Ishikawa (cell line): ENCODE measurements around the gene ASTN1.

Source experiments
- CEBPB ChIP-seq: IDR thresholded peaks from 2 replicates; pipeline ENCODE4 v1.6.1; 2012
- CREB1 ChIP-seq: IDR thresholded peaks from 2 replicates; pipeline ENCODE4 v1.6.1; 2012; ENCODE audit warnings: low read depth
- EGR1 ChIP-seq: IDR thresholded peaks from 2 replicates; pipeline ENCODE4 v1.6.1; 2012
- EP300 ChIP-seq: IDR thresholded peaks from 2 replicates; pipeline ENCODE4 v1.6.1; 2012; ENCODE audit warnings: borderline replicate concordance
- RAD21 ChIP-seq: IDR thresholded peaks from 2 replicates; pipeline ENCODE4 v1.6.1; 2012; ENCODE audit warnings: low read depth
- TAF1 ChIP-seq: IDR thresholded peaks from 2 replicates; pipeline ENCODE4 v1.6.1; 2012; ENCODE audit warnings: low read depth, mild to moderate bottlenecking
- ZBTB7A ChIP-seq: IDR thresholded peaks from 2 replicates; pipeline ENCODE4 v1.6.1; 2012; ENCODE audit warnings: low read depth
- TF ChIP-seq, protein P1 (sequence below): IDR thresholded peaks from 2 replicates; pipeline ENCODE4 v1.6.1; 2012; ENCODE audit warnings: low read depth, mild to moderate bottlenecking
- TF ChIP-seq, protein P2 (sequence below): IDR thresholded peaks from 2 replicates; pipeline ENCODE4 v1.6.1; 2012
- TF ChIP-seq, protein P3 (sequence below): IDR thresholded peaks from 2 replicates; pipeline ENCODE4 v1.6.1; 2012

The ASTN1 gene

DNA sequence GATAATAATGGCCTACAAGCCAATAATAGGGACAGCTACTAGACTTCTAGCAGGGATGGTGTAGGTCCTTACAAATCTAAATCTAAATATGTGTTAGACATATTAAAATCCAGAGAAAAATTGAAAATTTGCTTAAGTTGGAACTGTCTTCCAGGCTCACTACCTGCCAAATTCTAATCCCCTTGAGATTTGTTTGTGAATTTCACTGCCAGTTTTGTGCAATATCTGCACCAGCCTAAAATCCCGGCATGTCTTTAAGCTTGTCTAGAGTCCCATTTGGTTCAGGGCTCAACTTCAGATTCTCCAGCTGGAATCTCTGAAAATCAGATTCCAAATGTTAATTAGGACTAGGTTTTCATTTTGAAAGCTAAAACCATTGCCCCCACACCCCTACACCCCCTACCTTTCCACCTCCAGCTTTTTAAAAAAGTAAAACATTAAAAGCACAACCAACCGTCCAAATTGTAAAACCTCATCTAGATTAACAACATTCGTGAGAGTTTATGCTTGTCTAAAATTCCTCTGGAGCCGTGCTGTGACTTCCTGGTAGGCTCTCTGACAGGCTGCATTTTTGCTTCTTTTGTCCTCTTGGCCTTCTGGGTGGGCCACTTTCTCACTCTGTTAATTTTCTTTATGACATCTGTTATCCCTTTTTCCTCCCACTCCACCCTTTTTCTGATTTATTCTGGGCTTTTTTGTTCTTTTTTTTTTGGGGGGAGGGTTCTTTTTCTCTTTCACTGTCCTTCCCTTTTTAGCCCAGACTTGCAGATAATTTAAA lies 352.8 kb downstream of the ASTN1 start:
- TF ChIP-seq, protein P1, sequence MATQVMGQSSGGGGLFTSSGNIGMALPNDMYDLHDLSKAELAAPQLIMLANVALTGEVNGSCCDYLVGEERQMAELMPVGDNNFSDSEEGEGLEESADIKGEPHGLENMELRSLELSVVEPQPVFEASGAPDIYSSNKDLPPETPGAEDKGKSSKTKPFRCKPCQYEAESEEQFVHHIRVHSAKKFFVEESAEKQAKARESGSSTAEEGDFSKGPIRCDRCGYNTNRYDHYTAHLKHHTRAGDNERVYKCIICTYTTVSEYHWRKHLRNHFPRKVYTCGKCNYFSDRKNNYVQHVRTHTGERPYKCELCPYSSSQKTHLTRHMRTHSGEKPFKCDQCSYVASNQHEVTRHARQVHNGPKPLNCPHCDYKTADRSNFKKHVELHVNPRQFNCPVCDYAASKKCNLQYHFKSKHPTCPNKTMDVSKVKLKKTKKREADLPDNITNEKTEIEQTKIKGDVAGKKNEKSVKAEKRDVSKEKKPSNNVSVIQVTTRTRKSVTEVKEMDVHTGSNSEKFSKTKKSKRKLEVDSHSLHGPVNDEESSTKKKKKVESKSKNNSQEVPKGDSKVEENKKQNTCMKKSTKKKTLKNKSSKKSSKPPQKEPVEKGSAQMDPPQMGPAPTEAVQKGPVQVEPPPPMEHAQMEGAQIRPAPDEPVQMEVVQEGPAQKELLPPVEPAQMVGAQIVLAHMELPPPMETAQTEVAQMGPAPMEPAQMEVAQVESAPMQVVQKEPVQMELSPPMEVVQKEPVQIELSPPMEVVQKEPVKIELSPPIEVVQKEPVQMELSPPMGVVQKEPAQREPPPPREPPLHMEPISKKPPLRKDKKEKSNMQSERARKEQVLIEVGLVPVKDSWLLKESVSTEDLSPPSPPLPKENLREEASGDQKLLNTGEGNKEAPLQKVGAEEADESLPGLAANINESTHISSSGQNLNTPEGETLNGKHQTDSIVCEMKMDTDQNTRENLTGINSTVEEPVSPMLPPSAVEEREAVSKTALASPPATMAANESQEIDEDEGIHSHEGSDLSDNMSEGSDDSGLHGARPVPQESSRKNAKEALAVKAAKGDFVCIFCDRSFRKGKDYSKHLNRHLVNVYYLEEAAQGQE, result no peak
- TF ChIP-seq EGR1 (no peak), TAF1 (no peak), CEBPB (no peak), CREB1 (no peak), ZBTB7A (no peak)
- TF ChIP-seq, protein P2, sequence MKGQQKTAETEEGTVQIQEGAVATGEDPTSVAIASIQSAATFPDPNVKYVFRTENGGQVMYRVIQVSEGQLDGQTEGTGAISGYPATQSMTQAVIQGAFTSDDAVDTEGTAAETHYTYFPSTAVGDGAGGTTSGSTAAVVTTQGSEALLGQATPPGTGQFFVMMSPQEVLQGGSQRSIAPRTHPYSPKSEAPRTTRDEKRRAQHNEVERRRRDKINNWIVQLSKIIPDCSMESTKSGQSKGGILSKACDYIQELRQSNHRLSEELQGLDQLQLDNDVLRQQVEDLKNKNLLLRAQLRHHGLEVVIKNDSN, result no peak

DNA sequence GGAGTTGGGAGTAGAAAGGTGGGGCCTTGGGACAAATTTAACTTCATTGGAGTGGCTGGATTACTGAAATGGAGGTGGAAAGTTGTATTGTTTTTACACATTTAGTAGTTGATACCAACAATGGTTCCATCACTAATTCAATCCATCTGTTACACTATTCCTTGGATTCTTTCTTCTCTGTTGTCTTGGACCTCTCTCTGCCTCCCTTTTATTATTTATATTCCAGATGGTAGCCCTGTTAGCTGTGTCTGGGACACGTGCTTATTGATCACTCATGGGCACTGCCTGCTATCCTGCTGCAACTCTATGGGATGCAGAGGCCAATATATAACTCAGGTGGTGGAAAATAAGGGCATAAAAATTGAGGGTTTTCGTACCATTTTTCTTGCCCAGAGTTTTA lies 355.2 kb downstream of the ASTN1 start:
- TF ChIP-seq, protein P3, sequence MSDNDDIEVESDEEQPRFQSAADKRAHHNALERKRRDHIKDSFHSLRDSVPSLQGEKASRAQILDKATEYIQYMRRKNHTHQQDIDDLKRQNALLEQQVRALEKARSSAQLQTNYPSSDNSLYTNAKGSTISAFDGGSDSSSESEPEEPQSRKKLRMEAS, result no peak
- TF ChIP-seq EGR1, result no peak
- TF ChIP-seq RAD21, result no peak
- TF ChIP-seq ZBTB7A, result no peak
- TF ChIP-seq EP300, result no peak
- no peak for TF ChIP-seq CEBPB
